Measurements from ENCODE around the gene NME7. TPM values are rescaled to one million over a fixed set of nuclear protein-coding genes. Genes with fewer than 3 reads are reported as not detected.

The NME7 gene
- total RNA-seq, 1 experiment from 2014 or later, result 21.8 TPM

GRCh38 chr1:169086603-169087455, 280.8 kb downstream of the NME7 start:
- intact Hi-C loops (cut with micrococcal nuclease), result no loop called here
- CTCF ChIA-PET, result no interaction called here
- H3K27me3 ChIP-seq (ENCODE audit: insufficient read depth, low read length), result no peaks in the 10 kb centered on the region
- DNase-seq (ENCODE audit: low read depth, low spot score) (no peak), ATAC-seq (no peak)
- no peak overlapping the region for H3K9ac ChIP-seq (ENCODE audit: low read length)
- no peak overlapping the region for H3K4me2 ChIP-seq (ENCODE audit: low read length)
- H3K9me2 ChIP-seq (ENCODE audit: insufficient read depth), result no peaks in the 10 kb centered on the region
- POLR2A ChIA-PET, result no interaction called here
- H3K4me1 ChIP-seq (ENCODE audit: control insufficient read depth in 1 of 2, insufficient read depth in 2 of 2, low read length in 2 of 2), result no peaks in the 10 kb centered on the region
- H4K20me1 ChIP-seq (ENCODE audit: insufficient read depth), result no peaks in the 10 kb centered on the region
- no peaks in the 10 kb centered on the region for H3K36me3 ChIP-seq (ENCODE audit: control insufficient read depth in 1 of 2, insufficient read depth in 2 of 2, low read length in 2 of 2)
- no TSS peak for BruUV-seq (replicated peaks)
- H3K4me3 ChIP-seq (replicated peaks in 1 of 2; ENCODE audit: low read depth in 1 of 2, low read length in 2 of 2), result no peak overlapping the region
- H3K27ac ChIP-seq (ENCODE audit: low read depth, low read length), result no peak overlapping the region
- TF ChIP-seq SP1 (IDR thresholded peaks at IDR 0.05; ENCODE audit: low read depth) (no peak), EZH2 (IDR thresholded peaks at IDR 0.05) (no peak), CBX3 (IDR thresholded peaks at IDR 0.05; ENCODE audit: low read depth) (no peak)
- RAD21 ChIA-PET (ENCODE audit: low non-redundant PET in 1 of 2, low total read pairs in 2 of 2, uncharacterized antibody in 2 of 2, unreplicated experiment in 2 of 2), result no interaction called here
- H3K79me2 ChIP-seq (ENCODE audit: insufficient read depth, low read length), result no peaks in the 10 kb centered on the region
- H3K9me3 ChIP-seq (ENCODE audit: control insufficient read depth in 1 of 2, insufficient read depth in 1 of 2, low read depth in 1 of 2, low read length in 2 of 2), result no peaks in the 10 kb centered on the region
- no peak overlapping the region for H2AFZ ChIP-seq (ENCODE audit: low read depth, low read length, poor library complexity, severe bottlenecking)

GRCh38 chr1:169085911-169086310, 281.7 kb downstream of the NME7 start:
- Histone ChIP-seq H3K27me3 (ENCODE audit: insufficient read depth, low read length) (no peaks in the 10 kb centered on the region), H3K9me3 (ENCODE audit: control insufficient read depth in 1 of 2, insufficient read depth in 1 of 2, low read depth in 1 of 2, low read length in 2 of 2) (no peaks in the 10 kb centered on the region), H4K20me1 (ENCODE audit: insufficient read depth) (no peaks in the 10 kb centered on the region), H3K27ac (ENCODE audit: low read depth, low read length) (no peak overlapping the region), H3K4me1 (ENCODE audit: control insufficient read depth in 1 of 2, insufficient read depth in 2 of 2, low read length in 2 of 2) (no peaks in the 10 kb centered on the region; a peak in 1 of 4 replicates), H3K4me2 (ENCODE audit: low read length) (no peak overlapping the region), H3K36me3 (ENCODE audit: control insufficient read depth in 1 of 2, insufficient read depth in 2 of 2, low read length in 2 of 2) (no peaks in the 10 kb centered on the region), H3K4me3 (replicated peaks in 1 of 2; ENCODE audit: low read depth in 1 of 2, low read length in 2 of 2) (no peak overlapping the region), H2AFZ (ENCODE audit: low read depth, low read length, poor library complexity, severe bottlenecking) (no peak overlapping the region), H3K9ac (ENCODE audit: low read length) (no peak overlapping the region), H3K9me2 (ENCODE audit: insufficient read depth) (no peaks in the 10 kb centered on the region), H3K79me2 (ENCODE audit: insufficient read depth, low read length) (no peaks in the 10 kb centered on the region)
- POLR2A ChIA-PET, result no interaction called here
- TF ChIP-seq ZFX (IDR thresholded peaks at IDR 0.05), result no peak
- TF ChIP-seq TCF7L2 (IDR thresholded peaks at IDR 0.05; ENCODE audit: borderline replicate concordance, extremely low read depth, insufficient read depth, insufficient read length), result no peak
- no peak for TF ChIP-seq REST (IDR thresholded peaks at IDR 0.05; ENCODE audit: low read depth)
- no peak for TF ChIP-seq ZNF274 (IDR thresholded peaks at IDR 0.05; ENCODE audit: low read depth, low read length)
- no peak for TF ChIP-seq POLR2AphosphoS5 (IDR thresholded peaks at IDR 0.05; ENCODE audit: low read depth, low read length)
- TF ChIP-seq SRF (IDR thresholded peaks at IDR 0.05; ENCODE audit: low read depth), result no peak
- no peak for TF ChIP-seq ZBTB33 (IDR thresholded peaks at IDR 0.05; ENCODE audit: extremely low read depth, insufficient replicate concordance, low read length)
- RAD21 ChIA-PET (ENCODE audit: low non-redundant PET in 1 of 2, low total read pairs in 2 of 2, uncharacterized antibody in 2 of 2, unreplicated experiment in 2 of 2), result no interaction called here
- no peak for ATAC-seq
- DNase-seq (ENCODE audit: low read depth, low spot score), result no peak
- CTCF ChIA-PET, result no interaction called here
- intact Hi-C loops (cut with micrococcal nuclease), result no loop called here
- no TSS peak for BruUV-seq (replicated peaks)
